HCT116 (cell line): Measurements from ENCODE around the gene MPV17. TPM values are rescaled to one million over a fixed set of nuclear protein-coding genes. Genes with fewer than 3 reads are reported as not detected.

Experiments used
- ATAC-seq: fragments of 200-7000 bp; cut with Tn5 transposase; 2 replicates; pipeline ENCODE4 v1.9.1; 2020; ENCODE audit warnings: mild to moderate bottlenecking, moderate library complexity
- BruUV-seq: library from RNA; stranded (reverse); fragments of 400-500 nt; replicated peaks from 2 replicates; lab custom pipeline; 2021; lab: Mats Ljungman, UMichigan
- CTCF ChIA-PET: fragments of 300-600 bp; sonication (Branson Sonifier 250); formaldehyde crosslinking; loops from one replicate; lab custom pipeline; 2021; ENCODE audit warnings: antibody characterized with exemption; lab: Charles Lee
- POLR2A ChIA-PET: fragments of 300-600, 350-600 bp; sonication (Branson Sonifier 250); formaldehyde crosslinking; loops from one replicate; lab custom pipeline; 2021; ENCODE audit warnings: antibody characterized with exemption; lab: Charles Lee
- RAD21 ChIA-PET, 2 experiments: fragments of 300-600 bp; sonication (Branson Sonifier 250); formaldehyde crosslinking; loops; one replicate each; lab custom pipeline; 2023; ENCODE audit warnings: low total read pairs in 2 of 2; ENCODE audit not compliant: uncharacterized antibody in 2 of 2, unreplicated experiment in 2 of 2, low non-redundant PET in 1 of 2; lab: Charles Lee
- DNase-seq: peaks from one replicate; pipeline ENCODE4 v3.0.0-alpha.2; 2010; ENCODE audit warnings: low read depth, low spot score
- H2AFZ ChIP-seq: fragments of 200-600 bp; shearing (Covaris generic), sonication (generic); 2 replicates; pipeline ENCODE4 v1.6.1; 2017; ENCODE audit warnings: low read depth, mixed run types, mixed read lengths, antibody characterized with exemption, low read length; ENCODE audit not compliant: poor library complexity, severe bottlenecking
- H3K27ac ChIP-seq: 2 replicates; pipeline ENCODE4 v1.5.1; 2012; ENCODE audit warnings: low read depth, low read length
- H3K27me3 ChIP-seq: fragments of 200-600 bp; sonication (generic); 2 replicates; pipeline ENCODE4 v1.6.1; 2016; ENCODE audit warnings: mixed run types, low read length, mixed read lengths; ENCODE audit not compliant: insufficient read depth
- H3K36me3 ChIP-seq, 2 experiments: fragments of 200-500 bp in 1 of 2; fragments of 200-600 bp in 1 of 2; sonication (Bioruptor generic) in 1 of 2; sonication (generic) in 1 of 2; 2 replicates each; pipeline versions ENCODE4 v1.5.1 to v1.6.1; 2014 to 2016; ENCODE audit warnings: low read length in 2 of 2, inconsistent platforms in 1 of 2, mixed read lengths in 1 of 2, mixed run types in 1 of 2; ENCODE audit not compliant: insufficient read depth in 2 of 2, control insufficient read depth in 1 of 2
- H3K4me1 ChIP-seq, 2 experiments: fragments of 200-600 bp in 1 of 2; sonication (generic) in 1 of 2; 2 replicates each; pipeline versions ENCODE4 v1.5.1 to v1.6.1; 2012 to 2017; ENCODE audit warnings: low read length in 2 of 2, inconsistent platforms in 1 of 2, mild to moderate bottlenecking in 1 of 2, mixed read lengths in 1 of 2, mixed run types in 1 of 2, moderate library complexity in 1 of 2; ENCODE audit not compliant: insufficient read depth in 2 of 2, control insufficient read depth in 1 of 2
- H3K4me2 ChIP-seq: fragments of 200-600 bp; sonication (generic); 2 replicates; pipeline ENCODE4 v1.6.1; 2017; ENCODE audit warnings: mixed run types, low read length, mixed read lengths
- H3K4me3 ChIP-seq, 2 experiments: fragments of 200-600 bp in 1 of 2; sonication (generic) in 1 of 2; replicated peaks in 1 of 2; 2 replicates each; pipeline ENCODE4 v1.5.1; 2011 to 2016; ENCODE audit warnings: low read length in 2 of 2, control low read depth in 1 of 2, low read depth in 1 of 2, mild to moderate bottlenecking in 1 of 2, mixed read lengths in 1 of 2, mixed run types in 1 of 2
- H3K79me2 ChIP-seq: fragments of 200-600 bp; sonication (generic); 2 replicates; pipeline ENCODE4 v1.6.1; 2017; ENCODE audit warnings: mild to moderate bottlenecking, mixed run types, low read length, moderate library complexity, mixed read lengths; ENCODE audit not compliant: insufficient read depth
- H3K9ac ChIP-seq: fragments of 200-600 bp; sonication (generic); 2 replicates; pipeline ENCODE4 v1.6.1; 2016; ENCODE audit warnings: low read length, mixed read lengths
- H3K9me2 ChIP-seq: fragments of 200-600 bp; sonication (generic), shearing (Covaris generic); 2 replicates; pipeline ENCODE4 v1.6.1; 2017; ENCODE audit warnings: mixed run types, mild to moderate bottlenecking, moderate library complexity; ENCODE audit not compliant: insufficient read depth
- H3K9me3 ChIP-seq, 2 experiments: fragments of 200-500 bp in 1 of 2; fragments of 200-600 bp in 1 of 2; sonication (Bioruptor generic) in 1 of 2; sonication (generic) in 1 of 2; 2 replicates each; pipeline ENCODE4 v1.6.1; 2014 to 2017; ENCODE audit warnings: low read length in 2 of 2, mixed read lengths in 2 of 2, inconsistent platforms in 1 of 2, low read depth in 1 of 2, mild to moderate bottlenecking in 1 of 2, mixed run types in 1 of 2, moderate library complexity in 1 of 2; ENCODE audit not compliant: control insufficient read depth in 1 of 2, insufficient read depth in 1 of 2
- H4K20me1 ChIP-seq: fragments of 200-600 bp; sonication (generic), shearing (Covaris generic); 2 replicates; pipeline ENCODE4 v1.6.1; 2017; ENCODE audit warnings: mixed run types, mild to moderate bottlenecking, moderate library complexity; ENCODE audit not compliant: insufficient read depth
- ATF3 ChIP-seq: IDR thresholded peaks from 2 replicates; pipeline ENCODE4 v1.6.1; 2012
- CBX3 ChIP-seq: IDR thresholded peaks from 2 replicates; pipeline ENCODE4 v1.6.1; 2012; ENCODE audit warnings: low read depth
- CEBPB ChIP-seq: IDR thresholded peaks from 2 replicates; pipeline ENCODE4 v1.6.1; 2012; ENCODE audit warnings: low read depth
- ELF1 ChIP-seq: IDR thresholded peaks from 2 replicates; pipeline ENCODE4 v1.6.1; 2012; ENCODE audit warnings: low read depth, borderline replicate concordance
- EZH2 ChIP-seq: fragments of 200-600 bp; sonication (generic); IDR thresholded peaks from 2 replicates; pipeline ENCODE4 v1.6.1; 2017; ENCODE audit warnings: antibody characterized with exemption, mixed run types
- FOSL1 ChIP-seq: IDR thresholded peaks from 2 replicates; pipeline ENCODE4 v1.6.1; 2012; ENCODE audit warnings: low read depth
- JUND ChIP-seq: IDR thresholded peaks from 2 replicates; pipeline ENCODE4 v1.6.1; 2012
- POLR2AphosphoS5 ChIP-seq: IDR thresholded peaks from 2 replicates; pipeline ENCODE4 v1.6.1; 2011; ENCODE audit warnings: mild to moderate bottlenecking, low read depth, low read length, moderate library complexity
- RAD21 ChIP-seq: IDR thresholded peaks from 2 replicates; pipeline ENCODE4 v1.6.1; 2012; ENCODE audit warnings: low read depth, mild to moderate bottlenecking
- REST ChIP-seq: IDR thresholded peaks from 2 replicates; pipeline ENCODE4 v1.6.1; 2012; ENCODE audit warnings: low read depth
- SIN3A ChIP-seq: IDR thresholded peaks from 2 replicates; pipeline ENCODE4 v1.6.1; 2012; ENCODE audit warnings: low read depth
- SP1 ChIP-seq: IDR thresholded peaks from 2 replicates; pipeline ENCODE4 v1.6.1; 2012; ENCODE audit warnings: low read depth
- SRF ChIP-seq: IDR thresholded peaks from 2 replicates; pipeline ENCODE4 v1.6.1; 2012; ENCODE audit warnings: low read depth
- TCF7L2 ChIP-seq: IDR thresholded peaks from 2 replicates; pipeline ENCODE4 v1.7.0; 2011; ENCODE audit warnings: borderline replicate concordance, inconsistent platforms; ENCODE audit not compliant: insufficient read depth, insufficient read length; ENCODE audit errors: extremely low read depth
- YY1 ChIP-seq: IDR thresholded peaks from 2 replicates; pipeline ENCODE4 v1.6.1; 2011; ENCODE audit warnings: low read length, low read depth, moderate library complexity, mild to moderate bottlenecking; ENCODE audit not compliant: insufficient replicate concordance; ENCODE audit errors: extremely low read depth
- ZBTB33 ChIP-seq: IDR thresholded peaks from 2 replicates; pipeline ENCODE4 v1.6.1; 2011; ENCODE audit warnings: mild to moderate bottlenecking, low read length, moderate library complexity; ENCODE audit not compliant: insufficient replicate concordance; ENCODE audit errors: extremely low read depth
- ZFX ChIP-seq: fragments of 450-650 bp; IDR thresholded peaks from 2 replicates; pipeline ENCODE4 v1.6.1; 2017
- ZNF274 ChIP-seq: fragments of 200-500 bp; sonication (Bioruptor generic); IDR thresholded peaks from 2 replicates; pipeline ENCODE4 v1.6.1; 2014; ENCODE audit warnings: mild to moderate bottlenecking, low read depth, low read length, inconsistent platforms
- intact Hi-C: fragments of 100-400 bp; cut with micrococcal nuclease; formaldehyde crosslinking; loops from 2 replicates; pipeline ENCODE4 v1.10.0; 2022
- total RNA-seq: library from RNA; stranded (reverse); gene quantifications from one replicate; pipeline ENCODE4 v1.2.1, GENCODE V29; 2021; ENCODE audit not compliant: unreplicated experiment

MPV17 gene
- total RNA-seq, 1 experiment from 2014 or later, result 55.4 TPM

GRCh38 chr2:27275211-27276150 is 47.4 kb downstream of the MPV17 start, which contains the start of gene DNAJC5G:
DNAJC5G (plus strand) TSS chr2:27275433; CDS start chr2:27276729, 1,296 bp downstream.
- Histone ChIP-seq H2AFZ (no peak within 1 kb of the TSS), H3K4me2 (no peak within 1 kb of the TSS), H3K9me2 (no peaks in the 10 kb centered on the region), H3K9me3 (no peaks in the 10 kb centered on the region), H3K36me3 (no peaks in the 10 kb centered on the region), H3K9ac (no peak within 1 kb of the TSS), H4K20me1 (no peaks in the 10 kb centered on the region), H3K4me3 (no peak within 1 kb of the TSS), H3K4me1 (peaks cover 2 to 9% of the 10 kb centered on the region in 2 experiments; a peak in 2 of 4 replicates), H3K27ac (no peak within 1 kb of the TSS), H3K27me3 (no peaks in the 10 kb centered on the region), H3K79me2 (no peaks in the 10 kb centered on the region)
- DNase-seq (no peak), ATAC-seq (no peak)
- ChIA-PET CTCF (interaction anchor here (1.1 kb wide), 1 partner anchor 10 kb away, joined by 4 read pairs; no protein-coding TSS in a partner anchor), POLR2A (no interaction called here), RAD21 (no interaction called here)
- TF ChIP-seq ZBTB33, result no peak
- no peak for TF ChIP-seq SRF
- TF ChIP-seq FOSL1, result no peak
- TF ChIP-seq ZNF274, result no peak
- no peak for TF ChIP-seq JUND
- no peak for TF ChIP-seq SP1
- TF ChIP-seq ATF3, result no peak
- TF ChIP-seq YY1, result no peak
- TF ChIP-seq CEBPB, result no peak
- TF ChIP-seq RAD21, result no peak
- no peak for TF ChIP-seq TCF7L2
- no peak for TF ChIP-seq POLR2AphosphoS5
- TF ChIP-seq SIN3A, result no peak
- no peak for TF ChIP-seq EZH2
- TF ChIP-seq CBX3, result no peak
- no peak for TF ChIP-seq ZFX
- TF ChIP-seq REST, result no peak
- no peak for TF ChIP-seq ELF1
- BruUV-seq, result no TSS peak
- intact Hi-C loops, result no loop called here
